HG02571 (cell line): ENCODE data around the gene BTBD9.

Experiments
- ATAC-seq: cut with Tn5 transposase; IDR thresholded peaks from one replicate; pipeline ENCODE4 v1.9.1; 2021; ENCODE audit warnings: mild to moderate bottlenecking, moderate library complexity; ENCODE audit not compliant: unreplicated experiment

Gene BTBD9

DNA sequence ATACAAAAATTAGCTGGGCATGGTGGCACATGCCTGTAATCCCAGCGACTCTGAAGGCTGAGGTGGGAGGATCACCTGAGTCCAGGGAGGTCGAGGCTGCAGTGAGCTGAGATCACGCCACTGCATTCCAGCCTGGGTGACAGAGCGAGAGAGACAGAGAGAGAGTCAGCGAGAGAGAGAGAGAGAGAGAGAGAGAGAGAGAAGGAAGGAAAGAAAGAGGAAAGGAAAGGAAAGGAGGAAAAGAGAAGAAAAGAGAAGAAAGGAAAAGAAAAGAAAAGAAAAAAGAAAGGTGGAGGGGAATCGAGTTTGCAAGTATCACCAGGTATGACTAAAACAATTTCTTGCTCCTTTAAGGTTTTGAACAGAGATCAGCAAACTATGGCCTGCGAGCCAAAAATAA, 152.3 kb downstream of the BTBD9 start:
- ATAC-seq = no peak

DNA sequence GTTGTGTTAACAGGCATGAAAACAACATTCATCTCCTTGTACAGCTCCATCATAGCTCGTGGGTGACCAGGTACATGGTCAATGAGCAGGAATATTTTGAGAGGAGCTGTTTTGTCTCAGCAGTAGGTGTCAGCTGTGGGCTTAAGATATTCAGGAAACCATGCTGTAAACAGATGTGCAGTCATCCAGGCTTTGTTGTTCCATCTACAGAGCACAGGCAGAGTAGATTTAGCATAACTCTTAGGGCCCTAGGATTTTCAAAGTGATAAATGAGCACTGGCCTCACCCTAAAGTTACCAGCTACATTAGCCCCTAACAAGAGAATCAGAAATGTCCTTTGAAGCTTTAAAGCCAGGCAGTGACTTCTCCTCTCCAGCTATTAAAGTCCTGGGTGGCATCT, 154.2 kb downstream of the BTBD9 start:
- ATAC-seq = no peak

DNA sequence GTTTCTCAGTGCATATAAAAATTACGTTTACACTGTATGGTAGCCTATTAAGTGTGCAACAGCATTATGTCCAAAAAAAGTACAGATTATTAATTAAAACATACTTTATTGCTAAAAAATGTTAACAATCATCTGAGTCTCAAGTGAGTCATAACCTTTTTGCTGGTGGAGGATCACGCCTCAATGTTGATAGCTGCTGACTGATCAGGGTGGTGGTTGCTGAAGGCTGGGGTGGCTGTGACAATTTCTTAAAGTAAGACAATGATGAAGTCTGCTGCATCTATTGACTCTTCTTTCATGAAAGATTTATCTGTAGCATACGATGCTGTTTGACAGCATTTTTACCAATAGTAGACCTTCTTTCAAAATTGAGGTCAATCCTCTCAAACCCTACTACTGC, 155.1 kb downstream of the BTBD9 start:
- ATAC-seq = no peak

DNA sequence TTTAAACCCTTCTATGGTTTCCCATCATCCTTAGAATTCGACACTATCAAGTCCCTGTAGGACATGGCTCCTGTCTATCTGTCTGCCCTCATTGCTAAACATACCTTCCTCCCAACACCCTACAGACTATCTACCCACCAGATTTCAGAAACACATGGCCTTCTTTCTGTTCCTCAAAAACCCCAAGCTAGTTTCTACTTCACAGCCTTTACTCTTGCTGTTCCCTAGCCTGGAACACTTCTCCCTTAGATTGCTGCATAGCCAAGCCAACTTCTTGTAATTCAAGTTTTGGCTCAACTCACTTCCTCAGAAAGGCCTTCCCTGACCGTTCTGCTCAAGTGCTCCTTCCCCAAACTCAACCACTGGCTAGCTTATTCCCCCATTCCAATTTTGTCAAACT, 156.2 kb downstream of the BTBD9 start:
- ATAC-seq = no peak

DNA sequence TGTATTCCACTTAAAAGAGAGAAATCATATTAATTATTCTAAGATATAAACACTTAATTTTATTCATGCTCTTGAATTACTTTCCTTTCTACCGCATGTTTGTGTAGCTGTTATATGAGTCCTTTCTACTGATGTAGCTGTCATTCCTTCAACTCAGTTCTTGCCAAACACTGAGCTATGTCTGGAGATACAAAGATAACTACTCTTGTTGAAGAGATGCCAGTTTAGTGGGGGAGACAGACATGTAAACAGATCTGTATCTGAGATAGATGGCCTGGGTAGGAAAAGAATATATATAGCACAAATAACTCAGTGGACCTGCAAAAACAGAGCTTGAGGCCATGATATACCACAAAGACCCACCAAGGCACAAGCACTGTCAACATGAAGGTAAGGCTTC, 157.3 kb downstream of the BTBD9 start:
- no peak for ATAC-seq

DNA sequence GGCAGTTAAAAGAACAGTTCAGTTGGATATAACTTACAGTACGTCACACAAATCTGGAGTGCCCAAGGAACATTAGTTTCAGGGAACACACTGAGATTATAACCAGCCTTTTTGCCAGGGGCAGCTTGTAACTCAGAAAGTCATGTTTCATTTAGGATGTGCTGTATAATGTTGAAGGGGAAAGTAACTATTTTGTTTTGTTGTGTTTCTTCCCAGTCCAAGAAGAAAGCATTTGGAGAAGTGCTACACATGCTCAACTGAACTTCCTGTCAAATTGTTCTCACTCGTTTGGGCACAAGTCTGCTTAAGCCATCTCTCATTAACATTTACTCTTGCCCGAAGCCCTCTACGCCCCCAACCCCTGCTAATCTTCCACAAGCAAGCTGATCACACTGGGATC, 157.9 kb downstream of the BTBD9 start:
- no peak for ATAC-seq

DNA sequence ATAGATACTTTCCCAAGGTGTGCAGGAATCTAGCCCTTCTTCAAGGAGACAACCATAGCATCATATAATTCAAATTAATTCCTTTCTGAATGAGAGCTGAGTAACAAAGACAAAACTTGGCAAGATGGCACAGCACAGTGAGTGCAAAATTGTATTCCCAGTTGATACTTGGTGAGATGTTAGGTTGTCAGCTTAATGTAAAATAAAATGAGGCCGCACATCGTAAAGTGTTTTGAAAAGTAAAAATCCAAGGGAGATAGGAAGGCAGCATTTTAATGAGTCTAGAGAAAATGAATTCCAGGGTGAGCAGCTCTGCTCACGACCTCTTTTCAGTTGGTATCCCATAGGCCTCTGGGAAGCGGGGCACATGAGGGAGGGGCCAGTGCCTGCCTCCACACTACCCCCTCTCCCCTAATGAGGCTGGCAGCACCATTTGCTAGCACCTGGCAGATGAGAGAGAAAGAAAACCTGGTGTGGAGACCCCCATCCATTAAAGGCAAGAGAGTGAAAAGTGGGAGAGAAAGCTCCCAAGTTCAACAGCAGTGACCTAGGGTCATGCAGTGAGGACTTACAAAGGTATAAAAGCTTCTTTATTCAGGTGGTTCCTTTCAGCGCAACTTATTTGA, 158.4 kb downstream of the BTBD9 start:
- no peak for ATAC-seq

DNA sequence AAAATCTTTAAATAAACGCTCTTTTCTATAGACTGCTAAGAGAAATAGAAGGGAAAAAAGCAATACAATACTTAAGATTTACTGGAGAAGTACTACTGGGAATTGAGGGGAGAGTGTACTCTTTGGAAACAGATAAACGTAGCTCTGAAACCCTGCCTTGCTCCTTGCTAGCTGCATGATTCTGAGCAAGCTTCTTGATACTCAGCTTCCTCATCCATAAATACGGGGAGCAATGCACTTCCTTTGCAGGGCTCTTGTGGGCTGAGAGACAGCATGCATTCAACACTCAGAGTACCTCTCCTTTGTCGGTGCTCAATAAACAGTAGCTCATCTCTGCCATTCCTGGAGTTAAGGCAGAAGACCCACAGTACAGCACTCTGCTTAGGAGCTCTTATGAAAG, 159.7 kb downstream of the BTBD9 start:
- no peak for ATAC-seq

DNA sequence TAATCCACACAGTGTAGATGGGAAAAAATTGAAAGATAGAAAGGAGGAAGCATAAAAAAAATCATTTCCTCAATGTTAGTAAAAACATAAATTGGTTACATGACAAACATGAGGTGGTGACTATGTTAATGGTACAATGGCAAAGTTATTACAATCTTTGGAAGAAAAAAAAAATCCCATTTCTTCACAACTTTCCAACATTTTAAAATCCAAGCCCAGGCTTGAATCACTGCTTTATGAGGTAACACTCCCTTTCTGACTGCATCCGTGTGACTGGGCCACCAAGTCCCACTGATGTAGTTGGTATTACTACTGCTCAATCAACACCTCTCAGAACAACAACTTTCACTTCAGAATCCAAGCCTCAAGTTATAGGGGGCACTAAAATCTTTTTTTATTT, 160.4 kb downstream of the BTBD9 start:
- no peak for ATAC-seq

DNA sequence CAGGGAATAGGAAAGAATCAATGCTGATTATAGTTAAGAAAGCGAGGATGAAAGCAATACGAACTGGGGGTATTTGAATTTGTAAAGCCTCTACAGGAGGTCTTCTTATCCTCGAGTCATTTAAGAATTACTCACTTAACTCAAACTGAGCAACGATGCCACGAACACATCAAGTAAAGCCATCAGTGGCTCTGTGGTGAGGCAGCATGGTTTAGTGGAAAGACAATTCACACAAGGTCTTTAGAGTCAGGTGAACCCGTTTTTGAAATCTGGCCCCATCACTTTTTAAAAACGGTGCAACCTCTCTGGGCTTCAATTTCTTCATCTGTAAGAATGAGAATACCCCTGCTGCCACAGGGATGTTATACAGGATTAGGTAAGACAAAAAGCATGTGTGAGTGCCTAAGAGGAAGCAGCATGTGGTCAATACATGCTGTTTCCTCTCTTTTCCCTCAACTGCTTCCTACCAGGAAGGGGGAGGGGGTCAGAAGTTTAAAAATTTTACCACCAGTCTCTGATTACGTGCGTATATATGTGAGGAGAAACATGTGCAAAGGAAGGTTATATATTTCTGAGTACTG, 162.0 kb downstream of the BTBD9 start:
- no peak for ATAC-seq

DNA sequence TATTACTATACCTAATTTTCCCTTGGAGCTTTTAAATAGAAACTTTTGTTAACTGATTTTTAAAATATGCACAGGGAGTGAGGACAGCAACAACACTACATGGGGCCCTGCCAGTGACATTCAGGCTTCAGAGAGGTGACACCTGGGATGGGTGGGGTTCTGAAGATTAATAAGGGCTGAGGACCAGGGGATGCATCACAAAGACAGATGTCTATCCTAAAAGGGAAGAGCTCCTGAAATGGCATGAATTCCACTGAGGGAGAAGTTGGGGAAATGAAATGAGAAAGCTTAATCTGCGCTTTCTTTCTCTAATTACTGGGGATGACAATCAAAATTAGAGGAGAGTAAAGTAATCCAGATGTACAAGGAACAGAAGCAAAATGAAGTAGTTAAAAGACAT, 162.8 kb downstream of the BTBD9 start:
- ATAC-seq = no peak

DNA sequence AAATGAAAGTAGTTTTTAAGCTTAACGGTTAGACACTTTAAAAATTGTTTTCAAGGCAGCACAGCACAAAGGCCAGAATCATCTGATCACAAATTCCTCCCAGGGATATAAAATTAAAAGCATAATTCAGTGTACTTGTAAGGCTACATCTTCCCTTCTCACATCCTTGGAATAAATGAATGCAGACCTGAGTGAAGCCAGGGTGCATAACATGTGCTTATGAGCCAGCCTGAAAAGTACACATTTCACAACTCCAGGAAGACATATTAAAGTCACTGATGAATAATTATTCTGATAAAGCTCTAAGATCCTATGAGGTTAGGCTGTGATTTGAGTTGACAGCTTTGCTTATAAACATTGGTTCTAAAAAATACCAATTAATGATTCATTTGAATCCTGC, 163.6 kb downstream of the BTBD9 start:
- no peak for ATAC-seq

DNA sequence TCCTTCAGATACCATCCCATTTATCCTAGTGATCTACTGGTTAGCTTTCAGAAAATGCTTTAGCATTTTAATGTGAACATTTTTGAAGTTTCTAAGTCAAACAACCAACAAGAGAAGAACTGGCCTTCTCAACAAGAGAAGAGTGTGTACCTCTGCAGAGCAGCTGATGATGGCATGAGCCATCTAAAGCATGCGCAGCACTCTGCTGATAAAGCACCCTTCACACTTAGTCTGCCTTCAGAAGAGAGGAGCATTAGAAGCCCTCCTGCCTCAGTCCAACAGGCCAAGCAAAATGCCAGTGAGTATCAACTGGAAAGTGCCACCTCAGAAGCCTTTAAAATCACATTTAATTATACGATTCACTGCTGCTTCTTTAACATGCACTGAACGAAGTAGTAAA, 169.2 kb downstream of the BTBD9 start:
- ATAC-seq = no peak

DNA sequence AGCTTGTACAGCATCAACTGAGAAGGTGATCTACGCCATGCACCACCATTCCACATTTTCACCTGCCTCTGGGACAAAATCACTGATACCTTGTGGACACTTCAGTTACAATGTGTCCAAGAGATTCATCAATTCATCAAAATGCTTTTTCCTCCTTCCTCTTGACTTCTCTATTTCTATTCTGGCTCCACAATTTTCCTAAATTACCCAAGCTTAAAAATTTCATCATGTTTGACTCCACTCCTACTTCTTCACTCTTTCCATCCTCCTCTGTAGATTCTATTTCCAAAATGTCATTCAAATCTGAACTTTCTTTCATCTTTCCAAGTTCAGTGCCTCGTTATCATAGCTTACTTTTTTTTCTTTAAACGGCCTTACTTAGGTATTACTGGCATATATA, 172.2 kb downstream of the BTBD9 start:
- no peak for ATAC-seq

DNA sequence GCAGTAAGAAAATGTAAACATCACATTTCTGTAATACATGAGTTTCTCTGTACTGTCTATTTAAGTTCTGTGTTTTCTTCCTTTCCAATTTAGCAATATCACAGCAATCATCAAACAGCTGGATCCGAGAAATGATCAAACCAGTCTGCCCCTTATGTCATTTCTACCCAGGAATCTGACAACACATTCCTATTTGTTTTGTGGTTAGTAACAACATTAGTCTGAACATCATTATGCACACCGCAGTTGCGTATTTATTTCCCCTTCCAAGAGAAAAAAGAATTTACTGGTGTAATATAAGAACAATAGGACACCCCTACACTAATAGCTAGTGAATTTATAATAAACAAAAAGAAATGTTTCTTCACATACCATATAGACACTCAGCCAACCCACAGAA, 179.5 kb downstream of the BTBD9 start:
- no peak for ATAC-seq

DNA sequence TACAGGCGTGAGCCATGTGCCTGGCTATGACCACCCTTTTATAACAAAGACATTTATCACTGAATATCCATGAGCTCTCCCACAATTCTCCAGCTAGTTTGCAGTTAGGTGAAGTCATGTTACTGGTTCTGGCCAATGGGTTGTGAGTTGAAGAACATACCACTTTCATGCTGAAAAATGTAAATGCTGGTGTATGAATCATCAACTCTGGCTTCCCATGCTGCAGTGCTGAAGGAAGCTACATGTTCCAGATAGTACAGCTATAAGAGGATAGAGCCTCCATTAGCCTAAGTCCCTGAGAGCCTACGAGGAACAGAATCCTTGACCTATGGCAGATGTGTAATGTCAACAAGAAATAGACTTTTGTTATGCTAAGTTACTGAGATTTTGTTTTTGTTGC, 180.4 kb downstream of the BTBD9 start:
- ATAC-seq = no peak

DNA sequence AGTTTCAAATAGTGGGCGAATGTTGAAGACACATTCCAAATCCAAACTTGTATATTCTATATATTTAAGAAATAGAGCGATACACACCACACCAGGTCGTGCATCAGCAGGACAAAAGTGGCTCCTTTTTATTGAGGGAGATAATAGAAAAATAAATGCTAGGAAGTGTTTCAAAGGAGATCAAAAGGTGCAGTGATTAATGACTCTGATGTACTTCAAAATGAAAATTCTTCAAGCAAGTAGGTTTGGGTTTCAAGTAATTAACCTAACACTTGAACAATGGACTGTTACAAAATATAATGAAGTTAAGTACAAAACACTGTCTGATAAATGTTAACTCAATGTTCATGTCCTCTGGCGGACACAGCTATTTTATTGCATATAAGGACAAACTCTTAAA, 185.9 kb downstream of the BTBD9 start:
- no peak for ATAC-seq

DNA sequence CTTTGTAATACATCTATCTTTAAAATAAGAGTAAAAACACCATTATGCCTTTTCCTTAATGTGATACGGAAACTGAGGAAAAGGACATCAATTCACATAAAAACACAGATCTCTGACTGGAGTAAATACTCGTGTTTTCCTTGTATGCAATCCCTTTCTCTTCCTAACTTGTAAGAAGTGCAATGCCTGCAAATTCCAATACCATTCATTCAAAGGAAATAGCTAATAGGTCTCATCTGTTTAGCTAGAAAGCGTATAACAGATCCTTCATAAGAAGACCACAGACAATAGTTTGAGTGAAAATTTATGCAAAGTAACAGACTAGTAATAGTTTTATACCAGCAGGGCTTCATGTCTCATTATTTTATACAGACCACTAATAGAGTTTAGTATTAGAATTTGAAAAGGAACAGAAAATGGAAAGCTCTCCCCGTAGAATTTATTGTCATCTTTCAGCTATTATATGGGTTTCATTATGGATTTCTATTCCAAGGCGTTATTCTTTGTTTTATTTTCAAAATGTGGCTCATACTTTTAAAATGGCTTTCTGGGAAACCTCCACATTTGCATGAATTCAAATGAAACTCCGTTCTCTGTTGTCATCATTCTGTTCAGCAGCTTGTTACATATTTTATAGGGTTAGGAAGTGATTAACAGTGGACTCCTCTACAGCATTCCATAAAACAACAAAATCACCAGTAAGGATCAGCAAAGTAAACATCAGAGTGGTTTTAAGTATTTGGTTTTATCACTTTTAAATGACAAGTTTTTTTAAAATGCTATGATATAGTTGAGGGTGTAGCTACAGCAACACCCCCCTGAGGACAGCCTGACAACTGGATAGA, 186.7 kb downstream of the BTBD9 start:
- no peak for ATAC-seq

DNA sequence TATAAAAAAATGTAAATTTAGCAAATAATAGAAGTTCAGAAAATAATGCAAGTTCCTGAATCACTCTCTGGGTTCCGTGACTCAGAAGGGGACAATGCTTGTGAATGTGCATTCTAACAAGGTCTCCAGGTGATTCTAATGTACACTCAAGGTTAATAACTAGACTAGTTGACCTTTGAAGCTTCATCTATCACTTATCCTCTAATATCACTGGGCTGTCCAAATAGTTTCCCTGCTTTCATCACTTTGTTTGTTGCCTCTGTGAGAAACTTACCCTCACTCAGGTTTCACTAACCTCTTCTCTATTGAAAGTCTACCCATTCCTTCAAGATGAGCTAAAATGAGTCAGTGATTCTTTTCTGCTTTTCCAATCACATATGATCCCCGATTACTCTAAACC, 189.0 kb downstream of the BTBD9 start:
- no peak for ATAC-seq

DNA sequence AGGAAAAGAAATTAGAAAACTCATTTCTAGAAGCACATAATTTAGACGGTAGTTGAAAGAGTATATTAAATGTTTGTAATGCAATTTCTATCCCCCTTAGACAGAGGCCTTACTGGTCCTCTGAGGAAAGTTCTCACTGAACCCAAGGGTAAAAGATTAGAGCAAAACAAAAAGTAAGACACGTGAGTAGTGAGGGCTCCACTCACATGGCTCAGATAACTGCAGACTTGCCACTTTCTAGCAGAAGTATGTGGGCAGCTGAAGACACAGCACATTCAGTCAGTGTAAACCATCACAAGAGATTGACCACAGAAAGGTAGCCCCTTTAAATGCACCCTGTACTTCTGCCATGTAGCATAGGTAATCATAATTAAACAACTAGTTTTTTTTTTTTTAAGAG, 193.8 kb downstream of the BTBD9 start:
- no peak for ATAC-seq

DNA sequence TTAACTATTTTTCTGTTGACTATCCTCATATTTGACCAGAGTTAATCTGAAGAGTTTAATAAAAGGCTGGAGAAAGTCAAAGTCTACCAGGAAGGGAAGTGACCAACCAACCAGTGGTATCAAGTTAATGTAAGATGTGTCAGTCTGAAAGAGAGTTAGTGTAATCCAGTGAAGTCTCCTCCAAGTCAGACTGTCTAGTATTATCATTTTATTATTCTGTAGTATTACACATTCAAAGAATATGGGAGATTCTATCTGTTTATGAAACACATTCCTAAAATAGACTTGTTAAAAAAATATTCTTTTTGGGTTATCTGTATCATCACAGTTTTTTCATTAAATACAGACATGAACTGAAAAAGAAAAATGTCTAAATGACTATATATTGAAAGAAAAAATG, 194.4 kb downstream of the BTBD9 start:
- no peak for ATAC-seq

DNA sequence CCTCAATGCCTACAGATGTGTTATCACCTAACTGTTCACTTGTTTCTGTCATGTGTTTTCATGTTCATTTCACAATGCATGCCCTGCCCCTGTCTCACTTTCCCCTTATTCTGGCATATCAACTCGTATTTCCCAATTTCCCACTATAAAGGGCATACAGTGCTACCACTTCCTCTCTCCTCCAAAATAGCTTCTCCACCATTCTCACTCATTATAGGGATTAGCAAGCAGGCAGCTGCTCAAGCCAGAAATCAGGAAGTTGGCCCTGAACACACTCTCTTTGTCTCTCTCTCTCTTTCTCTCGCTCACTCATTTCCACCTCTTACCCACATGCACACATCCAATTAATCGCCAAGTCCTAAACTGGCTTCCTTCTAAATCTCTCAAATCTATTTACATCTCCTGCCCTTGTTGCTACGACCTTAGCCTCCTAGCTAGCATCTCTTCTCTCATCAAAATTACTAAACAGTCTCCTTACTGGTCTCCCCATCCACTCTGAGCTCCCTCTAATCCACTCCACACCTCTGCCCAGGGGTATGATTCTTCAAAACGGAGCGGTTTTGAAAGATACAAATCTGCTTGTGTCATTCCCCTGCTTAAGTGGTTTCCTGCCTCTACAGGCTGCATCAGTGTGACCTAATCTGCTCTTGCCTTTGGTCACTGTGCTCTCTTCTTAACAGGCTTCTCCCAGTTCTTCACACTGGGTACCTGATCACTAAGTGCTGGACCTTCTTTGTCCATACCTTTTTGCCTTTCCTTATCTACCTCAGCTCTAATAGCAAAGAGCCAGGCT, 196.2 kb downstream of the BTBD9 start:
- no peak for ATAC-seq
